H9 (cell line): ENCODE results near the gene LRRC30. TPM values are rescaled to one million over a fixed set of nuclear protein-coding genes. Genes with fewer than 3 reads are reported as not detected.

Source experiments
- DNase-seq: peaks from one replicate; pipeline ENCODE4 v3.0.0-alpha.2; 2017
- H2AFZ ChIP-seq: one replicate; pipeline ENCODE4 v1.6.1; 2013; ENCODE audit warnings: mild to moderate bottlenecking, low read length, control low read depth, moderate library complexity
- H2AK5ac ChIP-seq: 2 replicates; pipeline ENCODE4 v1.6.1; 2013; ENCODE audit warnings: low read length, control low read depth, mixed read lengths; ENCODE audit not compliant: insufficient read length
- H2BK120ac ChIP-seq: one replicate; pipeline ENCODE4 v1.6.1; 2013; ENCODE audit warnings: low read depth, mild to moderate bottlenecking, low read length, control low read depth, inconsistent platforms; ENCODE audit not compliant: poor library complexity, severe bottlenecking
- H2BK12ac ChIP-seq: 2 replicates; pipeline ENCODE4 v1.6.1; 2013; ENCODE audit warnings: low read length, control low read depth, mixed read lengths, low read depth; ENCODE audit not compliant: insufficient read length
- H2BK15ac ChIP-seq: 2 replicates; pipeline ENCODE4 v1.6.1; 2013; ENCODE audit warnings: low read depth, low read length, control low read depth
- H2BK20ac ChIP-seq: one replicate; pipeline ENCODE4 v1.6.1; 2013; ENCODE audit warnings: low read depth, mild to moderate bottlenecking, low read length, control low read depth, inconsistent platforms; ENCODE audit not compliant: poor library complexity, severe bottlenecking
- H2BK5ac ChIP-seq: 2 replicates; pipeline ENCODE4 v1.6.1; 2013; ENCODE audit warnings: low read length, control low read depth, mixed read lengths; ENCODE audit not compliant: insufficient read length
- H3K14ac ChIP-seq: 2 replicates; pipeline ENCODE4 v1.6.1; 2013; ENCODE audit warnings: low read length, control low read depth; ENCODE audit not compliant: insufficient read depth
- H3K18ac ChIP-seq: 2 replicates; pipeline ENCODE4 v1.6.1; 2013; ENCODE audit warnings: low read depth, mild to moderate bottlenecking, mixed read lengths, low read length, control low read depth; ENCODE audit not compliant: insufficient read length
- H3K23ac ChIP-seq: 2 replicates; pipeline ENCODE4 v1.6.1; 2013; ENCODE audit warnings: low read length, control low read depth, mixed read lengths, low read depth; ENCODE audit not compliant: insufficient read length
- H3K23me2 ChIP-seq: 2 replicates; pipeline ENCODE4 v1.6.1; 2013; ENCODE audit warnings: low read depth, mild to moderate bottlenecking, mixed read lengths, low read length, control low read depth; ENCODE audit not compliant: insufficient read length, poor library complexity, severe bottlenecking
- H3K27ac ChIP-seq: 2 replicates; pipeline ENCODE4 v1.5.1; 2013; ENCODE audit warnings: low read length, control low read depth, mixed read lengths, low read depth; ENCODE audit not compliant: insufficient read length
- H3K27me3 ChIP-seq: 2 replicates; pipeline ENCODE4 v1.6.1; 2013; ENCODE audit warnings: low read length, control low read depth, inconsistent platforms; ENCODE audit not compliant: insufficient read depth
- H3K4ac ChIP-seq: 2 replicates; pipeline ENCODE4 v1.6.1; 2013; ENCODE audit warnings: low read depth, mild to moderate bottlenecking, control low read depth, inconsistent platforms, low read length, moderate library complexity
- H3K4me1 ChIP-seq: 2 replicates; pipeline ENCODE4 v1.6.1; 2013; ENCODE audit warnings: low read length, control low read depth, inconsistent platforms; ENCODE audit not compliant: insufficient read depth
- H3K4me2 ChIP-seq: 2 replicates; pipeline ENCODE4 v1.6.1; 2013; ENCODE audit warnings: low read length, control low read depth, mixed read lengths; ENCODE audit not compliant: insufficient read length, insufficient read depth
- H3K56ac ChIP-seq: 2 replicates; pipeline ENCODE4 v1.6.1; 2013; ENCODE audit warnings: low read depth, mild to moderate bottlenecking, mixed read lengths, low read length, control low read depth; ENCODE audit not compliant: insufficient read length
- H3K79me1 ChIP-seq: 2 replicates; pipeline ENCODE4 v1.6.1; 2013; ENCODE audit warnings: low read depth, mild to moderate bottlenecking, moderate library complexity, low read length, control low read depth, inconsistent platforms; ENCODE audit not compliant: insufficient read depth, poor library complexity, severe bottlenecking
- H3K79me2 ChIP-seq: 2 replicates; pipeline ENCODE4 v1.6.1; 2013; ENCODE audit warnings: low read length, control low read depth, inconsistent platforms; ENCODE audit not compliant: insufficient read depth
- H3K9ac ChIP-seq: 2 replicates; pipeline ENCODE4 v1.6.1; 2013; ENCODE audit warnings: low read length, control low read depth, mixed read lengths; ENCODE audit not compliant: insufficient read length; ENCODE audit errors: extremely low read depth
- H3K9me3 ChIP-seq: one replicate; pipeline ENCODE4 v1.6.1; 2013; ENCODE audit warnings: low read depth, low read length, inconsistent platforms; ENCODE audit not compliant: control insufficient read depth
- H3T11ph ChIP-seq: one replicate; pipeline ENCODE4 v1.6.1; 2013; ENCODE audit warnings: mild to moderate bottlenecking, low read length, control low read depth, inconsistent platforms
- H4K20me1 ChIP-seq: one replicate; pipeline ENCODE4 v1.6.1; 2013; ENCODE audit not compliant: control insufficient read depth, insufficient read length, insufficient read depth
- H4K5ac ChIP-seq: 2 replicates; pipeline ENCODE4 v1.6.1; 2013; ENCODE audit warnings: low read depth, mild to moderate bottlenecking, mixed read lengths, low read length, control low read depth; ENCODE audit not compliant: insufficient read length
- H4K8ac ChIP-seq: replicated peaks from 2 replicates; pipeline ENCODE4 v1.6.1; 2013; ENCODE audit warnings: low read length, control low read depth, mixed read lengths, low read depth; ENCODE audit not compliant: insufficient read length
- H4K91ac ChIP-seq: 2 replicates; pipeline ENCODE4 v1.6.1; 2013; ENCODE audit warnings: low read depth, mild to moderate bottlenecking, moderate library complexity, mixed read lengths, low read length, control low read depth; ENCODE audit not compliant: insufficient read length
- H3K27ac Mint-ChIP-seq, 3 experiments: 2 replicates in 2 of 3; 3 replicates in 1 of 3; pipeline ENCODE4 v1.8.0; 2020 to 2021; ENCODE audit warnings: mixed read lengths in 3 of 3, mild to moderate bottlenecking in 1 of 3, moderate library complexity in 1 of 3
- H3K27me3 Mint-ChIP-seq: 2 replicates; pipeline ENCODE4 v1.8.0; 2021; ENCODE audit warnings: low read depth, mild to moderate bottlenecking, moderate library complexity, mixed read lengths
- H3K36me3 Mint-ChIP-seq, 3 experiments: 2 replicates in 2 of 3; 3 replicates in 1 of 3; pipeline ENCODE4 v1.8.0; 2020 to 2021; ENCODE audit warnings: low read depth in 3 of 3, mixed read lengths in 3 of 3; ENCODE audit not compliant: insufficient read depth in 1 of 3
- H3K4me1 Mint-ChIP-seq, 2 experiments: 2 replicates each; pipeline ENCODE4 v1.8.0; 2020; ENCODE audit warnings: mixed read lengths in 2 of 2
- H3K4me3 Mint-ChIP-seq, 2 experiments: 2 replicates in 1 of 2; 3 replicates in 1 of 2; pipeline ENCODE4 v1.8.0; 2020 to 2021; ENCODE audit warnings: mild to moderate bottlenecking in 2 of 2, mixed read lengths in 2 of 2, moderate library complexity in 1 of 2
- H3K9me3 Mint-ChIP-seq, 2 experiments: 2 replicates in 1 of 2; 3 replicates in 1 of 2; pipeline ENCODE4 v1.8.0; 2020; ENCODE audit warnings: mild to moderate bottlenecking in 2 of 2, mixed read lengths in 2 of 2, moderate library complexity in 1 of 2
- WGBS: extraction: QIAGEN DNeasy Blood & Tissue Kit; methylation state at CpG from one replicate; pipeline ENCODE4 v1.1.7; 2013; ENCODE audit warnings: missing lambda C conversion rate, low lambda C conversion rate, mixed read lengths; ENCODE audit not compliant: insufficient read length; ENCODE audit errors: extremely low coverage; 5-methylcytosine and 5-hydroxymethylcytosine counted together
- total RNA-seq: library from RNA; stranded (reverse); gene quantifications from 2 replicates; pipeline ENCODE4 v1.2.1, GENCODE V29; 2021
- TF ChIP-seq, protein P1 (sequence below): fragments of 200-600 bp; sonication (generic); conservative IDR thresholded peaks from 3 replicates; pipeline ENCODE4 v1.8.0; 2021; ENCODE audit warnings: antibody characterized with exemption, mild to moderate bottlenecking

LRRC30 gene
- total RNA-seq, 1 experiment from 2014 or later: not detected

DNA sequence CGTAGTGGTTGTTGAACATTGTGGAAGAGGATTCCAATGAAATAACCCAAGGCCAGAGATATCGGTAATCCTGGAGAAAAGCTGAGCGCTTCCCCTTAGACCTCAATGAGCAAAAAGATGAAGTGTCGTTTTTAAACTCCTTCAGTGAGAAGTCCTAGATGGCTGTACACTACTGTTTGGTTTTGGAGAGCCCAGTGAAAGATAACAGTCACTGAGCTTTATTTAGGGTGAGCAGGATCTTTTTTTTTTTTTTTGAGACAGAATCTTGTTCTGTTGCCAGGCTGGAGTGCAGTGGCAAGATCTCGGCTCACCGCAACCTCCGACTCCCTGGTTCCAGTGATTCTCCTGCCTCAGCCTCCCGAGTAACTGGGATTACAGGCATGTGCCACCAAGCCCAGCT is 24.2 kb downstream of the LRRC30 start:
- Histone ChIP-seq H3K18ac (no peak overlapping the region), H2AK5ac (no peak overlapping the region), H3K79me1 (no peaks in the 10 kb centered on the region), H4K8ac (no peak overlapping the region), H2BK120ac (no peak overlapping the region), H2BK15ac (no peak overlapping the region), H4K5ac (no peak overlapping the region), H2AFZ (no peak overlapping the region), H3T11ph (no peak overlapping the region), H3K9me3 (no peaks in the 10 kb centered on the region), H3K23me2 (no peaks in the 10 kb centered on the region), H3K56ac (no peak overlapping the region), H3K9ac (no peak overlapping the region), H3K27me3 (no peaks in the 10 kb centered on the region), H3K79me2 (no peaks in the 10 kb centered on the region), H2BK5ac (no peak overlapping the region), H3K23ac (no peak overlapping the region), H2BK20ac (no peak overlapping the region), H3K4me2 (no peak overlapping the region), H4K20me1 (no peaks in the 10 kb centered on the region), H3K27ac (no peak overlapping the region), H3K4ac (no peak overlapping the region), H3K14ac (no peak overlapping the region), H2BK12ac (no peak overlapping the region), H3K4me1 (no peaks in the 10 kb centered on the region), H4K91ac (no peak overlapping the region)
- no peak for DNase-seq
- Mint-ChIP-seq H3K36me3 (peaks cover 0 to 9% (median 2%) of the 10 kb centered on the region in 3 experiments; a peak in 3 of 7 replicates), H3K4me3 (no peak overlapping the region), H3K27me3 (no peaks in the 10 kb centered on the region; the same call in none of the 2 replicates), H3K4me1 (peaks cover 14 to 21% of the 10 kb centered on the region in 2 experiments), H3K27ac (no peak overlapping the region), H3K9me3 (peaks cover 7 to 8% of the 10 kb centered on the region in 2 experiments)
- TF ChIP-seq, protein P1, sequence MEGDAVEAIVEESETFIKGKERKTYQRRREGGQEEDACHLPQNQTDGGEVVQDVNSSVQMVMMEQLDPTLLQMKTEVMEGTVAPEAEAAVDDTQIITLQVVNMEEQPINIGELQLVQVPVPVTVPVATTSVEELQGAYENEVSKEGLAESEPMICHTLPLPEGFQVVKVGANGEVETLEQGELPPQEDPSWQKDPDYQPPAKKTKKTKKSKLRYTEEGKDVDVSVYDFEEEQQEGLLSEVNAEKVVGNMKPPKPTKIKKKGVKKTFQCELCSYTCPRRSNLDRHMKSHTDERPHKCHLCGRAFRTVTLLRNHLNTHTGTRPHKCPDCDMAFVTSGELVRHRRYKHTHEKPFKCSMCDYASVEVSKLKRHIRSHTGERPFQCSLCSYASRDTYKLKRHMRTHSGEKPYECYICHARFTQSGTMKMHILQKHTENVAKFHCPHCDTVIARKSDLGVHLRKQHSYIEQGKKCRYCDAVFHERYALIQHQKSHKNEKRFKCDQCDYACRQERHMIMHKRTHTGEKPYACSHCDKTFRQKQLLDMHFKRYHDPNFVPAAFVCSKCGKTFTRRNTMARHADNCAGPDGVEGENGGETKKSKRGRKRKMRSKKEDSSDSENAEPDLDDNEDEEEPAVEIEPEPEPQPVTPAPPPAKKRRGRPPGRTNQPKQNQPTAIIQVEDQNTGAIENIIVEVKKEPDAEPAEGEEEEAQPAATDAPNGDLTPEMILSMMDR: no peak
- no CpG with 5 or more reads among the region's 8 CpGs for WGBS
